ENCODE measurements around the gene KRT83. TPM values are rescaled to one million over a fixed set of nuclear protein-coding genes. Genes with fewer than 3 reads are reported as not detected.

The KRT83 gene
- polyA plus RNA-seq, 3 donors: not detected

DNA sequence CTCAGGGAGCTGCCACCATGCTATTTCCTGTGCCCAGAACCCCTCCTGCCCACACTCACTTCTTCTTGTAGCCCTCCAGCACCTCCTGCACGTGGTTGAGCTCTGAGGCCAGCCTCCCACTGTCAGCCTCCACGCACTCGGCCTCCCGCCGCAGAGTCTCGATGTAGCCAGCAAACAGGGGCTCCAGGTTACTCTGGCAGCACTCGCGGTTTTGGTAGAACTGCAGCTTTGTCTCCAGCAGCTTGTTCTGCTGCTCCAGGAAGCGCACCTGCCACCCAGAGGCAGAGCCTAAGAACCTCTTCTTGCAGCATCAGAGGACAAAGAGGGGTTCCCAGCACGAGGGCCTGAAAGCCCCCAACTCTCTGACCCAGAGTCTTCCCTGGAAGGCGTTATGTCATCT is 2.1 kb downstream of the KRT83 start:
- no peaks in the 10 kb centered on the region for H3K79me2 ChIP-seq (ENCODE audit: insufficient read depth, low read length)
- no peak overlapping the region for H3K27ac ChIP-seq (ENCODE audit: low read depth in 1 of 2, low read length in 2 of 2)
- H3K4me2 ChIP-seq (replicated peaks; ENCODE audit: extremely low read depth, low read length, poor library complexity, severe bottlenecking): no peak overlapping the region
- no peak overlapping the region for H3K9ac ChIP-seq (ENCODE audit: insufficient read depth, low read length, poor library complexity, severe bottlenecking)
- Mint-ChIP-seq H3K4me1 (no peaks in the 10 kb centered on the region), H3K36me3 (no peaks in the 10 kb centered on the region), H3K4me3 (no peak overlapping the region), H3K27ac (no peak overlapping the region), H3K9me3 (peaks cover 0 to 2% (median 0%) of the 10 kb centered on the region in 7 donors), H3K27me3 (ENCODE audit: low read depth in 3 of 3) (peaks cover 18 to 48% (median 25%) of the 10 kb centered on the region in 3 donors)
- H3K36me3 ChIP-seq (replicated peaks in 1 of 2; ENCODE audit: control insufficient read depth in 1 of 2, insufficient read depth in 2 of 2, low read length in 2 of 2): no peaks in the 10 kb centered on the region
- no peaks in the 10 kb centered on the region for H4K20me1 ChIP-seq (ENCODE audit: insufficient read depth, low read length)
- H3K4me1 ChIP-seq (ENCODE audit: control insufficient read depth in 1 of 2, insufficient read depth in 2 of 2, low read length in 2 of 2): no peaks in the 10 kb centered on the region
- DNase-seq: no peak
- intact Hi-C loops (cut with micrococcal nuclease): no loop called here
- H3K9me3 ChIP-seq (replicated peaks in 1 of 2; ENCODE audit: control insufficient read depth in 1 of 2, insufficient read depth in 1 of 2, low read length in 2 of 2): no peaks in the 10 kb centered on the region
- H3K4me3 ChIP-seq (replicated peaks in 1 of 3; ENCODE audit: low read depth in 2 of 3, low read length in 3 of 3): no peak overlapping the region
- 72% methylated on average over 10 of the region's 11 CpGs for WGBS (ENCODE audit: insufficient coverage)
- no peak overlapping the region for H2AFZ ChIP-seq (ENCODE audit: insufficient read depth, low read depth, low read length, poor library complexity, severe bottlenecking)
- peaks cover 0 to 12% of the 10 kb centered on the region in 2 donors for H3K27me3 ChIP-seq (ENCODE audit: control insufficient read depth in 2 of 2, insufficient read depth in 2 of 2, low read length in 2 of 2)
- TF ChIP-seq, protein P1, sequence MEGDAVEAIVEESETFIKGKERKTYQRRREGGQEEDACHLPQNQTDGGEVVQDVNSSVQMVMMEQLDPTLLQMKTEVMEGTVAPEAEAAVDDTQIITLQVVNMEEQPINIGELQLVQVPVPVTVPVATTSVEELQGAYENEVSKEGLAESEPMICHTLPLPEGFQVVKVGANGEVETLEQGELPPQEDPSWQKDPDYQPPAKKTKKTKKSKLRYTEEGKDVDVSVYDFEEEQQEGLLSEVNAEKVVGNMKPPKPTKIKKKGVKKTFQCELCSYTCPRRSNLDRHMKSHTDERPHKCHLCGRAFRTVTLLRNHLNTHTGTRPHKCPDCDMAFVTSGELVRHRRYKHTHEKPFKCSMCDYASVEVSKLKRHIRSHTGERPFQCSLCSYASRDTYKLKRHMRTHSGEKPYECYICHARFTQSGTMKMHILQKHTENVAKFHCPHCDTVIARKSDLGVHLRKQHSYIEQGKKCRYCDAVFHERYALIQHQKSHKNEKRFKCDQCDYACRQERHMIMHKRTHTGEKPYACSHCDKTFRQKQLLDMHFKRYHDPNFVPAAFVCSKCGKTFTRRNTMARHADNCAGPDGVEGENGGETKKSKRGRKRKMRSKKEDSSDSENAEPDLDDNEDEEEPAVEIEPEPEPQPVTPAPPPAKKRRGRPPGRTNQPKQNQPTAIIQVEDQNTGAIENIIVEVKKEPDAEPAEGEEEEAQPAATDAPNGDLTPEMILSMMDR (IDR thresholded peaks at IDR 0.05): no peak

DNA sequence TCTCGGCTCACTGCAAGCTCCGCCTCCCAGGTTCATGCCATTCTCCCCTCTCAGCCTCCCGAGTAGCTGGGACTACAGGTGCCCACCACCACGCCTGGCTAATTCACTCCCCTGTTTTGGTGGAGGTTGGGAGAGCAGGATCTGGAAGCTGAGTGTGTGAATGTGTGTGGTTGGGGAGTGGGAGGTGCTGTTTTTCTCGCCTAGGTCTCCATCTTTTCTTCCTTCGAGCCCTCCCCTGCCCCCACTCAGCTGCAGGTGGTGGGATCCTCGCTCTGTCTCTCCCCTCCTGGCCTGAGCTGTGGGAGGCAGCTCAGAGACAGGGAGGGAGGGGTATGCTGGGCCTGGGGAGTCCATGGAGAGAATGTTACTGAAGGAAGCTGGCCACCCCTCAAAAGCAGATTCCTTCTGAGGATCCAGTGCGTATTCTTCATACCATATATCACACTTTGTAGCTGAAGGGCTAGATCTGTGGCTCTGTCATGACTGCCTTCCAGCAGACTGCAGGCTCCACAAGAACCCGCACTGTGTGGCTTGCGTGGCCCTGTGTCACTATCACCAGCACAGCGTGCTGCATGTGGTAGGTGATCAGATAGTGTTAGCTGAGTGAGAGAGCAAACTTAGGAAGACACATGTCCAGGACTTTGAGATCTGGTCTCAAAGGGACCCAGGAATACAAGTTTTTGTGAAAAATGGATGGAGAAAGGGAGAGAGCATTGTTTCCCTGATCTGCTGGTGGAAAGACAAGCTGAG is 2.8 kb downstream of the KRT83 start:
- H3K4me3 ChIP-seq (replicated peaks in 1 of 3; ENCODE audit: low read depth in 2 of 3, low read length in 3 of 3): no peak overlapping the region
- Mint-ChIP-seq H3K4me1 (no peaks in the 10 kb centered on the region), H3K4me3 (no peak overlapping the region), H3K9me3 (peaks cover 0 to 2% (median 0%) of the 10 kb centered on the region in 7 donors), H3K36me3 (no peaks in the 10 kb centered on the region), H3K27me3 (ENCODE audit: low read depth in 3 of 3) (peaks cover 19 to 49% (median 26%) of the 10 kb centered on the region in 3 donors), H3K27ac (no peak overlapping the region)
- no peaks in the 10 kb centered on the region for H3K9me3 ChIP-seq (replicated peaks in 1 of 2; ENCODE audit: control insufficient read depth in 1 of 2, insufficient read depth in 1 of 2, low read length in 2 of 2)
- no peaks in the 10 kb centered on the region for H3K79me2 ChIP-seq (ENCODE audit: insufficient read depth, low read length)
- H3K4me2 ChIP-seq (replicated peaks; ENCODE audit: extremely low read depth, low read length, poor library complexity, severe bottlenecking): no peak overlapping the region
- H3K4me1 ChIP-seq (ENCODE audit: control insufficient read depth in 1 of 2, insufficient read depth in 2 of 2, low read length in 2 of 2): no peaks in the 10 kb centered on the region
- H3K9ac ChIP-seq (ENCODE audit: insufficient read depth, low read length, poor library complexity, severe bottlenecking): no peak overlapping the region
- intact Hi-C loops (cut with micrococcal nuclease): no loop called here
- DNase-seq: no peak
- 100% methylated on average over 3 of the region's 11 CpGs for WGBS (ENCODE audit: insufficient coverage)
- H2AFZ ChIP-seq (ENCODE audit: insufficient read depth, low read depth, low read length, poor library complexity, severe bottlenecking): no peak overlapping the region
- no peaks in the 10 kb centered on the region for H3K36me3 ChIP-seq (replicated peaks in 1 of 2; ENCODE audit: control insufficient read depth in 1 of 2, insufficient read depth in 2 of 2, low read length in 2 of 2)
- H3K27ac ChIP-seq (ENCODE audit: low read depth in 1 of 2, low read length in 2 of 2): no peak overlapping the region
- H3K27me3 ChIP-seq (ENCODE audit: control insufficient read depth in 2 of 2, insufficient read depth in 2 of 2, low read length in 2 of 2): peaks cover 0 to 12% of the 10 kb centered on the region in 2 donors
- no peaks in the 10 kb centered on the region for H4K20me1 ChIP-seq (ENCODE audit: insufficient read depth, low read length)
- TF ChIP-seq, protein P1 (IDR thresholded peaks at IDR 0.05): no peak

All from CD14-positive monocyte (primary cell).